ENCODE data around the gene WNT7B.

Gene WNT7B

GRCh38 chr22:45971408-45972028 lies 5.4 kb downstream of the WNT7B start:
- H3K27ac ChIP-seq = no peak overlapping the region
- H4K20me1 ChIP-seq (ENCODE audit: insufficient read depth) = no peaks in the 10 kb centered on the region
- H3K4me1 ChIP-seq (ENCODE audit: low read depth, poor library complexity, severe bottlenecking) = no peaks in the 10 kb centered on the region
- H3K36me3 ChIP-seq (ENCODE audit: insufficient read depth) = no peaks in the 10 kb centered on the region
- TF ChIP-seq, protein P1, sequence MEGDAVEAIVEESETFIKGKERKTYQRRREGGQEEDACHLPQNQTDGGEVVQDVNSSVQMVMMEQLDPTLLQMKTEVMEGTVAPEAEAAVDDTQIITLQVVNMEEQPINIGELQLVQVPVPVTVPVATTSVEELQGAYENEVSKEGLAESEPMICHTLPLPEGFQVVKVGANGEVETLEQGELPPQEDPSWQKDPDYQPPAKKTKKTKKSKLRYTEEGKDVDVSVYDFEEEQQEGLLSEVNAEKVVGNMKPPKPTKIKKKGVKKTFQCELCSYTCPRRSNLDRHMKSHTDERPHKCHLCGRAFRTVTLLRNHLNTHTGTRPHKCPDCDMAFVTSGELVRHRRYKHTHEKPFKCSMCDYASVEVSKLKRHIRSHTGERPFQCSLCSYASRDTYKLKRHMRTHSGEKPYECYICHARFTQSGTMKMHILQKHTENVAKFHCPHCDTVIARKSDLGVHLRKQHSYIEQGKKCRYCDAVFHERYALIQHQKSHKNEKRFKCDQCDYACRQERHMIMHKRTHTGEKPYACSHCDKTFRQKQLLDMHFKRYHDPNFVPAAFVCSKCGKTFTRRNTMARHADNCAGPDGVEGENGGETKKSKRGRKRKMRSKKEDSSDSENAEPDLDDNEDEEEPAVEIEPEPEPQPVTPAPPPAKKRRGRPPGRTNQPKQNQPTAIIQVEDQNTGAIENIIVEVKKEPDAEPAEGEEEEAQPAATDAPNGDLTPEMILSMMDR (conservative IDR thresholded peaks at IDR 0.05; ENCODE audit: low read depth, low read length) = no peak
- H3K27me3 ChIP-seq (ENCODE audit: insufficient read depth, low read depth) = peaks cover 58% of the 10 kb centered on the region; the same call in 1 of the 2 replicates
- H2AFZ ChIP-seq (ENCODE audit: low read depth) = no peak overlapping the region
- H3K79me2 ChIP-seq (ENCODE audit: insufficient read depth, low read depth) = no peaks in the 10 kb centered on the region
- no peak overlapping the region for H3K9ac ChIP-seq
- no peak overlapping the region for H3K4me2 ChIP-seq
- H3K4me3 ChIP-seq (IDR thresholded peaks at IDR 0.05; ENCODE audit: insufficient read depth, low read depth, low read length) = no peak overlapping the region

GRCh38 chr22:45970705-45971407 lies 6.1 kb downstream of the WNT7B start:
- Histone ChIP-seq H3K79me2 (ENCODE audit: insufficient read depth, low read depth) (no peaks in the 10 kb centered on the region), H3K4me3 (IDR thresholded peaks at IDR 0.05; ENCODE audit: insufficient read depth, low read depth, low read length) (no peak overlapping the region), H3K4me2 (no peak overlapping the region), H3K4me1 (ENCODE audit: low read depth, poor library complexity, severe bottlenecking) (no peaks in the 10 kb centered on the region), H3K36me3 (ENCODE audit: insufficient read depth) (no peaks in the 10 kb centered on the region), H3K9ac (no peak overlapping the region), H3K27me3 (ENCODE audit: insufficient read depth, low read depth) (peaks cover 65% of the 10 kb centered on the region; the same call in 1 of the 2 replicates), H2AFZ (ENCODE audit: low read depth) (no peak overlapping the region), H4K20me1 (ENCODE audit: insufficient read depth) (no peaks in the 10 kb centered on the region), H3K27ac (no peak overlapping the region)
- TF ChIP-seq, protein P1 (conservative IDR thresholded peaks at IDR 0.05; ENCODE audit: low read depth, low read length) = no peak

DNA sequence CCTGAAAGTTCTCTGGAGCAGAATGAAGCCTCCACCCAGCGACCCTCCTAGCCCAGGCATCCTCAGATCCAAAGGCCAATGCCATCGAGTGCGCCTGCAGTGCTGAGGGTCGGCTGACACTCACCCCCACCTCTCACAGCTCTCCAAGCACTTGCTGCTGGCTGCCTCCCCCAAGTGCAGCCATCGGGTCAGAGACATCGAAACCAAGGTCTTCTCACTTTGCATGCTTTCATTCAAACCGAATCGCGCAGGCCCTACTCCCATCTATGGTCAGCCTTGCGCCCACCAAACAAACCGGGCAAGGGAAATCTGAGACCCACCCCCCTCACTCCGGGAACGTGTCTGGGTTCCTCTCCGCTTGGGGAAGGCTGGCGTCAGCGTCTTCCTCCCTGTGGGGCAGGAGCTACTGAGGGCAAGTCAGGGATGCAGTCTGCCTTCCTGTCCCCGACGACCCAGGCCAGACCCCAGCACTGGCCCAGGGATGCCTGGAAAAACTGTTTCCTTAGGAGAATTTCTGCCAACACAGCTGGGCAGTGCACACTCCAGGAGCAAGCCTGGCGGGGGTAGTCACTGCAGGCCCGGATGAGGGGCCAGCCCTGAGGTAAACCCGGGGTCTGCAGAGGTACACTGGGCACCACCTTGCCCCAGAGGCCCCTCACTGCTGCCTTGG lies 7.0 kb downstream of the WNT7B start:
- H3K4me2 ChIP-seq = no peak overlapping the region
- no peaks in the 10 kb centered on the region for H4K20me1 ChIP-seq (ENCODE audit: insufficient read depth)
- H3K27ac ChIP-seq = no peak overlapping the region
- peaks cover 65% of the 10 kb centered on the region for H3K27me3 ChIP-seq (ENCODE audit: insufficient read depth, low read depth)
- H3K36me3 ChIP-seq (ENCODE audit: insufficient read depth) = no peaks in the 10 kb centered on the region
- H3K4me1 ChIP-seq (ENCODE audit: low read depth, poor library complexity, severe bottlenecking) = peaks cover 5% of the 10 kb centered on the region
- no peak overlapping the region for H3K4me3 ChIP-seq (IDR thresholded peaks at IDR 0.05; ENCODE audit: insufficient read depth, low read depth, low read length)
- TF ChIP-seq, protein P1 (conservative IDR thresholded peaks at IDR 0.05; ENCODE audit: low read depth, low read length) = no peak
- no peak overlapping the region for H3K9ac ChIP-seq
- H3K79me2 ChIP-seq (ENCODE audit: insufficient read depth, low read depth) = no peaks in the 10 kb centered on the region
- H2AFZ ChIP-seq (ENCODE audit: low read depth) = no peak overlapping the region

DNA sequence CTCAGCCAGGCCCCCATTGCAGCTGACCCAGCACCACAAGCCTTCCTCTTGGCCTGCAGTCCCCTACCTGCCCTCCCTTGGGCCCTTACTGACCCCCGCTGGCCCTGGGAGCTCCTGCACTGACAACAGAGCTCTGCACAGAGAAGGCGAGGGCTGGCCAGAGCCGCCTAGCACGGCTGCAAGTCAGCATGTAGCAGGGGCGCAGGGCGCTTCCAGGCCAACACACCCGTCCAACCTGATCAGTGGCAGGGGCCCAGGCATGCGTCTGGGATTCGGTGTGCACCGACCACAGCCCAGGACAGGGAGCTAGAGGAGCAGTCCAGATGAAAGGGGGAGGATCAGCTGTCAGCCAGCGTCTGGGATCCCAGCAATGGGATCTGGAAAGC lies 7.6 kb downstream of the WNT7B start:
- no peaks in the 10 kb centered on the region for H3K36me3 ChIP-seq (ENCODE audit: insufficient read depth)
- peaks cover 5% of the 10 kb centered on the region for H3K4me1 ChIP-seq (ENCODE audit: low read depth, poor library complexity, severe bottlenecking)
- H2AFZ ChIP-seq (ENCODE audit: low read depth) = no peak overlapping the region
- no peak overlapping the region for H3K9ac ChIP-seq
- no peak overlapping the region for H3K27ac ChIP-seq
- no peak overlapping the region for H3K4me3 ChIP-seq (IDR thresholded peaks at IDR 0.05; ENCODE audit: insufficient read depth, low read depth, low read length)
- H3K4me2 ChIP-seq = no peak overlapping the region
- no peaks in the 10 kb centered on the region for H3K79me2 ChIP-seq (ENCODE audit: insufficient read depth, low read depth)
- TF ChIP-seq, protein P1 (conservative IDR thresholded peaks at IDR 0.05; ENCODE audit: low read depth, low read length) = no peak
- no peaks in the 10 kb centered on the region for H4K20me1 ChIP-seq (ENCODE audit: insufficient read depth)
- peaks cover 65% of the 10 kb centered on the region for H3K27me3 ChIP-seq (ENCODE audit: insufficient read depth, low read depth)
